ENCODE data around the gene BRI3.
"Not testable (repeated sequence)": the region's sequence is repeated elsewhere in the genome, so short reads cannot be mapped to it uniquely, and the experiment has no call there.

DNA sequence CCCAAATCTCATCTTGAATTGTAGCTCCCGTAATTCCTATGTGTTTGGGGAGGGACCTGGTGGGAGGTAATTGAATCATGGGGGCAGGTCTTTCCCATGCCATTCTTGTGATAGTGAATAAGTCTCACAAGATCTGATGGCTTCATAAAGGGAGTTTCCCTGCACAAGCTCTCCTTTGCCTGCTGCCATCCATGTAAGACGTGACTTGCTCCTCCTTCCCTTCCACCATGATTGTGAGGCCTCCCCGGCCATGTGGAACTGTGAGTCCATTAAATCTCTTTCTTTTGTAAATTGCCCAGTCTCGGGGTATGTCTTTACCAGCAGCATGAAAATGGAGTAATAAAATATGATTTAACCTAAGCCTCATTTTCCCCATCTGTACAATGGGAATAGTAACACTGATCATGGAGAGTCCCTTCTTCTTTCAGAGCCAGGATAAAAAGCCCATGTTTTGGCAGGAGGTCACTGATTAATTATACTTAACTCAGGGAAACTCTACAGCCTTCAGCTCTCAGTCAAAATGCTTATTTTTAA, 34.6 kb downstream of the BRI3 start:
- not testable (repeated sequence) for TF ChIP-seq POLR2A (IDR thresholded peaks at IDR 0.05)
- TF ChIP-seq, protein P1, sequence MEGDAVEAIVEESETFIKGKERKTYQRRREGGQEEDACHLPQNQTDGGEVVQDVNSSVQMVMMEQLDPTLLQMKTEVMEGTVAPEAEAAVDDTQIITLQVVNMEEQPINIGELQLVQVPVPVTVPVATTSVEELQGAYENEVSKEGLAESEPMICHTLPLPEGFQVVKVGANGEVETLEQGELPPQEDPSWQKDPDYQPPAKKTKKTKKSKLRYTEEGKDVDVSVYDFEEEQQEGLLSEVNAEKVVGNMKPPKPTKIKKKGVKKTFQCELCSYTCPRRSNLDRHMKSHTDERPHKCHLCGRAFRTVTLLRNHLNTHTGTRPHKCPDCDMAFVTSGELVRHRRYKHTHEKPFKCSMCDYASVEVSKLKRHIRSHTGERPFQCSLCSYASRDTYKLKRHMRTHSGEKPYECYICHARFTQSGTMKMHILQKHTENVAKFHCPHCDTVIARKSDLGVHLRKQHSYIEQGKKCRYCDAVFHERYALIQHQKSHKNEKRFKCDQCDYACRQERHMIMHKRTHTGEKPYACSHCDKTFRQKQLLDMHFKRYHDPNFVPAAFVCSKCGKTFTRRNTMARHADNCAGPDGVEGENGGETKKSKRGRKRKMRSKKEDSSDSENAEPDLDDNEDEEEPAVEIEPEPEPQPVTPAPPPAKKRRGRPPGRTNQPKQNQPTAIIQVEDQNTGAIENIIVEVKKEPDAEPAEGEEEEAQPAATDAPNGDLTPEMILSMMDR (IDR thresholded peaks at IDR 0.05) = not testable (repeated sequence)
